Measurements from ENCODE around the gene PHACTR3.

PHACTR3 gene

DNA sequence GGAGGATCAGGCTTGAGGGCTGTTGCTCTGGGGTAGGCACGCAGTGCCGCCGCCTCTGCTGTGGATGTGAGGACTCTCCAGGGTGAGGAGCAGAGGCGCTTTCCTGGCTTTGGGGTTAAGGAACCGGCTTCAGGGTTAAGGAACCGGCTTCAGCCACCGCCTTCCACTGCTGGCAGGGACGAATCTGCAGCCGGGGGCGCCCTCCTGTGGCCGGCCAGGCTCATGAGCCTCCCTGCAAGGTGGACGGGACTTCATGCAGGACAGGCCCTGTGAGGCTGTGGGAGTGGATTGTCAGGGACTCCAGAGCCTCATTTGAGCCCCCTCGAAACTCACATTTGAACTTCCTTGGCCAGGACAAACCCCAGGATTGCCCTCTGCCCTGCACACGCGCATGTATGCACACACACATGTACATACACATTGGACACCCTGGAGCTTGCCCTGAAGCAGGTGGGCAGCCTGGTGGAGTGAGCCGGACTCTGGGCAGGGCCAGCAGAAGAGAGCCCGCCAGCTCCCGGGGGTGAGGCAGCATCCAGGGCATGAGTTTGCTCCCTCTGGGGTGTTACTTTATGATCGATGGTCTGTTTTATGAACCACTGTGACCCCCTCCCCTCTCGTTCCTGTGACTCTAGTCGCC lies 146.9 kb downstream of the PHACTR3 start:
- H3K4me1 ChIP-seq (ENCODE audit: low read length) = peaks cover 32% of the 10 kb centered on the region
- H3K9ac ChIP-seq (ENCODE audit: low read length) = peak overlapping the region; percentile 24; the same call in 1 of the 2 replicates
- H3K4me2 ChIP-seq (ENCODE audit: low read depth, low read length) = peak overlapping the region; percentile 77; the same call in 1 of the 2 replicates
- no peaks in the 10 kb centered on the region for H3K79me2 ChIP-seq (ENCODE audit: low read length)
- TF ChIP-seq, protein P1, sequence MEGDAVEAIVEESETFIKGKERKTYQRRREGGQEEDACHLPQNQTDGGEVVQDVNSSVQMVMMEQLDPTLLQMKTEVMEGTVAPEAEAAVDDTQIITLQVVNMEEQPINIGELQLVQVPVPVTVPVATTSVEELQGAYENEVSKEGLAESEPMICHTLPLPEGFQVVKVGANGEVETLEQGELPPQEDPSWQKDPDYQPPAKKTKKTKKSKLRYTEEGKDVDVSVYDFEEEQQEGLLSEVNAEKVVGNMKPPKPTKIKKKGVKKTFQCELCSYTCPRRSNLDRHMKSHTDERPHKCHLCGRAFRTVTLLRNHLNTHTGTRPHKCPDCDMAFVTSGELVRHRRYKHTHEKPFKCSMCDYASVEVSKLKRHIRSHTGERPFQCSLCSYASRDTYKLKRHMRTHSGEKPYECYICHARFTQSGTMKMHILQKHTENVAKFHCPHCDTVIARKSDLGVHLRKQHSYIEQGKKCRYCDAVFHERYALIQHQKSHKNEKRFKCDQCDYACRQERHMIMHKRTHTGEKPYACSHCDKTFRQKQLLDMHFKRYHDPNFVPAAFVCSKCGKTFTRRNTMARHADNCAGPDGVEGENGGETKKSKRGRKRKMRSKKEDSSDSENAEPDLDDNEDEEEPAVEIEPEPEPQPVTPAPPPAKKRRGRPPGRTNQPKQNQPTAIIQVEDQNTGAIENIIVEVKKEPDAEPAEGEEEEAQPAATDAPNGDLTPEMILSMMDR (IDR thresholded peaks at IDR 0.05; ENCODE audit: low read length) = peak; percentile 93
- TF ChIP-seq EZH2phosphoT487 (IDR thresholded peaks at IDR 0.05; ENCODE audit: low read length) = no peak
- no peak for TF ChIP-seq EZH2 (optimal IDR thresholded peaks at IDR 0.05; ENCODE audit: low read depth, low read length)
- H3K9me2 ChIP-seq (replicated peaks; ENCODE audit: insufficient read depth, low read length) = no peaks in the 10 kb centered on the region
- H3K4me3 ChIP-seq (ENCODE audit: low read length) = no peak overlapping the region
- peak overlapping the region; percentile 81; the same call in 1 of the 2 replicates for H3K27ac ChIP-seq (ENCODE audit: low read length)
- DNase-seq = peak; percentile 80
- H3F3A ChIP-seq (ENCODE audit: insufficient read depth, low read length) = peaks cover 15% of the 10 kb centered on the region
- H4K20me1 ChIP-seq (ENCODE audit: insufficient read depth, low read length) = no peaks in the 10 kb centered on the region
- H3K36me3 ChIP-seq (replicated peaks; ENCODE audit: insufficient read depth, low read length) = no peaks in the 10 kb centered on the region
- peak overlapping the region; percentile 62 for H2AFZ ChIP-seq (ENCODE audit: low read length)
- peaks cover 4% of the 10 kb centered on the region; the same call in 1 of the 2 replicates for H3K27me3 ChIP-seq (replicated peaks; ENCODE audit: insufficient read depth, low read length)
- H3K9me3 ChIP-seq (replicated peaks; ENCODE audit: insufficient read depth, low read length) = no peaks in the 10 kb centered on the region

DNA sequence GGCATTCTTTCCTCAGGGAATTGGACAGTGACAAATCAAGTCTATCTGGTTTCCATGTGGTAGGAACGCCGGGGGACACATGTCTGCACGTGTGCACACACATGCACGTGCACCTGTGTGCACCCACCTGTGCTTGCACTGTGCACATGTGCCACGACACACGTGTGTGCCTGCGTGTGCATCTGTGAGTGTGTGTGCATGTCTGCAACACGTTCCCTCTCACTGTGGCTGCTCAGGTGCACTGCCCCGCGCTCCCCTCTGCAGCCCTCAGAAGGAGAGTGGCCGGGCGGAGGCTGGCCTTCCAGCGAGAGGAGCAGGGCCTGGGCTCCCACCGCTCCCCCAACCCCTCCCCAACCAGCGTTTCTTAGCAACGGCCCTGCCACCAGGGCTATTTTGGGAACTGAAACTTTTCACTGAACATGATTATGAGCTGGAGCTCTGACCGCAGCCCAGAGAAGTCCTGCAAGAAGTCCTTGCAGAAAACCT lies 147.8 kb downstream of the PHACTR3 start:
- DNase-seq = peak; percentile 90
- Histone ChIP-seq H4K20me1 (ENCODE audit: insufficient read depth, low read length) (no peaks in the 10 kb centered on the region), H3K27ac (ENCODE audit: low read length) (peak overlapping the region; percentile 81), H3K9me2 (replicated peaks; ENCODE audit: insufficient read depth, low read length) (no peaks in the 10 kb centered on the region), H3K36me3 (replicated peaks; ENCODE audit: insufficient read depth, low read length) (no peaks in the 10 kb centered on the region), H3F3A (ENCODE audit: insufficient read depth, low read length) (peaks cover 15% of the 10 kb centered on the region), H3K27me3 (replicated peaks; ENCODE audit: insufficient read depth, low read length) (peaks cover 4% of the 10 kb centered on the region; the same call in 1 of the 2 replicates), H3K79me2 (ENCODE audit: low read length) (no peaks in the 10 kb centered on the region), H3K4me2 (ENCODE audit: low read depth, low read length) (peak overlapping the region; percentile 77), H3K9me3 (replicated peaks; ENCODE audit: insufficient read depth, low read length) (no peaks in the 10 kb centered on the region), H2AFZ (ENCODE audit: low read length) (peak overlapping the region; percentile 62), H3K4me3 (ENCODE audit: low read length) (peak overlapping the region; percentile 34), H3K9ac (ENCODE audit: low read length) (peak overlapping the region; percentile 50), H3K4me1 (ENCODE audit: low read length) (peaks cover 32% of the 10 kb centered on the region)
- TF ChIP-seq, protein P1 (IDR thresholded peaks at IDR 0.05; ENCODE audit: low read length) = no peak
- TF ChIP-seq EZH2 (optimal IDR thresholded peaks at IDR 0.05; ENCODE audit: low read depth, low read length) = no peak
- no peak for TF ChIP-seq EZH2phosphoT487 (IDR thresholded peaks at IDR 0.05; ENCODE audit: low read length)

DNA sequence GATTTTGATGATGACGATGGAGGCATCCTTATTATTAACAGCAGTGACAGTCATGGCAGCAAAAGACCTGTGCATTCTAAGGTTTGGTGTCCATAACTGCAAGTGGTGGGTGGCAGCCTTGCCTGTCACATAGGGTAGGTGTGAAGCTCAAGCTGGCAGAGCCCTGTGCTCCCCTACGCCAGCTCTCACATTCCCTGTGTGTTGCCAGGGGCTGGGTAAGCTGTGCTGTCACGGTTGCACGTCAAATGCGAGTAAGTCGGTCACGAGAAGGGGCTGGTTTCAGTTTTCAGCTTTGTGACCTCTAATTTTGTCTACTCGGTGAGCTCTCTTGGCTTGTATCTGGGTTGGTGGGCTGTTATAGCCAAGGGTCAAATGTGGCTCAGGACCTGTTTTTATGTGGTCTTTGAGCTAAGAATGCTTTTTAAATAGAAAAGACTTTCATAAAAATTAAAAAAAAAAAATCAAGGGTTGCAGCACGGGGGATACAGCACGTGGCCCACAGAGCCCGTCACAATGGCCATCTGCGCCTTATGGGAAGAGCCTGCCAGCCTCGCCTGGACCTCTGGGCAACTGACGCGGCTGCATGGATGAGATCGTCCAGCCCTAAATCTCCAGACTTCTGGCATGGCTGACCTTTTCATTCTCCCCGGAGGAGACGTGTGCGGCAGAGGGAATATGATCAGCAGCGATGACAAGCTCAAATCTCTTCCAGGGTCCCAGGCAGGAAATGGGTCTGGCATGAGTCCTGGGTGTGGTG lies 148.5 kb downstream of the PHACTR3 start:
- H3K9me2 ChIP-seq (replicated peaks; ENCODE audit: insufficient read depth, low read length) = no peaks in the 10 kb centered on the region
- peaks cover 15% of the 10 kb centered on the region for H3F3A ChIP-seq (ENCODE audit: insufficient read depth, low read length)
- H3K9me3 ChIP-seq (replicated peaks; ENCODE audit: insufficient read depth, low read length) = no peaks in the 10 kb centered on the region
- H2AFZ ChIP-seq (ENCODE audit: low read length) = no peak overlapping the region
- DNase-seq = peak; percentile 69
- no peaks in the 10 kb centered on the region for H4K20me1 ChIP-seq (ENCODE audit: insufficient read depth, low read length)
- H3K4me2 ChIP-seq (ENCODE audit: low read depth, low read length) = peak overlapping the region; percentile 77
- H3K9ac ChIP-seq (ENCODE audit: low read length) = peak overlapping the region; percentile 50
- peak overlapping the region; percentile 34 for H3K4me3 ChIP-seq (ENCODE audit: low read length)
- H3K36me3 ChIP-seq (replicated peaks; ENCODE audit: insufficient read depth, low read length) = no peaks in the 10 kb centered on the region
- no peaks in the 10 kb centered on the region for H3K79me2 ChIP-seq (ENCODE audit: low read length)
- TF ChIP-seq, protein P1 (IDR thresholded peaks at IDR 0.05; ENCODE audit: low read length) = no peak
- TF ChIP-seq EZH2 (optimal IDR thresholded peaks at IDR 0.05; ENCODE audit: low read depth, low read length) (no peak), EZH2phosphoT487 (IDR thresholded peaks at IDR 0.05; ENCODE audit: low read length) (no peak)
- H3K4me1 ChIP-seq (ENCODE audit: low read length) = peaks cover 32% of the 10 kb centered on the region
- peak overlapping the region; percentile 81 for H3K27ac ChIP-seq (ENCODE audit: low read length)
- peaks cover 4% of the 10 kb centered on the region; the same call in 1 of the 2 replicates for H3K27me3 ChIP-seq (replicated peaks; ENCODE audit: insufficient read depth, low read length)

Measured in MM.1S (cell line).